Esophagus (tissue), 2 donors: ENCODE measurements around the gene NECTIN1. TPM values are rescaled to one million over a fixed set of nuclear protein-coding genes. Genes with fewer than 3 reads are reported as not detected.

ENCODE experiments used
- H3K27ac ChIP-seq, 2 donors: one replicate each; pipeline ENCODE4 v1.5.1; 2013; ENCODE audit warnings: low read depth in 2 of 2, mild to moderate bottlenecking in 2 of 2, inconsistent platforms in 1 of 2, low read length in 1 of 2, moderate library complexity in 1 of 2
- H3K27me3 ChIP-seq, 2 donors: one replicate each; pipeline ENCODE4 v1.6.1; 2013; ENCODE audit warnings: low read length in 2 of 2, control low read depth in 1 of 2, mild to moderate bottlenecking in 1 of 2; ENCODE audit not compliant: insufficient read depth in 2 of 2, control insufficient read depth in 1 of 2
- H3K36me3 ChIP-seq, 2 donors: one replicate each; pipeline ENCODE4 v1.6.1; 2013; ENCODE audit warnings: low read length in 1 of 2; ENCODE audit not compliant: control insufficient read depth in 2 of 2, insufficient read depth in 2 of 2
- H3K4me1 ChIP-seq, 2 donors: one replicate each; pipeline ENCODE4 v1.6.1; 2013; ENCODE audit warnings: low read length in 1 of 2; ENCODE audit not compliant: control insufficient read depth in 2 of 2, insufficient read depth in 2 of 2
- H3K4me3 ChIP-seq, 2 donors: one replicate each; pipeline ENCODE4 v1.5.1; 2013; ENCODE audit warnings: low read length in 2 of 2, mild to moderate bottlenecking in 2 of 2, low read depth in 1 of 2, moderate library complexity in 1 of 2
- H3K9me3 ChIP-seq, 2 donors: one replicate each; pipeline ENCODE4 v1.6.1; 2013; ENCODE audit warnings: mild to moderate bottlenecking in 2 of 2, low read depth in 1 of 2, low read length in 1 of 2, moderate library complexity in 1 of 2; ENCODE audit not compliant: control insufficient read depth in 2 of 2, insufficient read depth in 1 of 2
- WGBS, 2 donors: extraction: QIAGEN DNeasy Blood & Tissue Kit; methylation state at CpG; one replicate each; pipeline ENCODE4 v1.1.7; 2013; 5-methylcytosine and 5-hydroxymethylcytosine counted together
- polyA plus RNA-seq, 2 donors: library from polyadenylated mRNA; stranded (reverse); fragments of 200-250 nt; gene quantifications; one replicate each; pipeline ENCODE4 v1.2.3, GENCODE V29; 2013
- donor health status: healthy with polysubstance abuse.
- donor health status: Bipolar disorder and iron deficiency.

NECTIN1 gene
- polyA plus RNA-seq, 2 donors, result 79.6 to 89.9 TPM

- H3K4me3 ChIP-seq, result no peak overlapping the region
- H3K27me3 ChIP-seq, result no peaks in the 10 kb centered on the region
- no peaks in the 10 kb centered on the region for H3K9me3 ChIP-seq
- peaks cover 0 to 4% of the 10 kb centered on the region in 2 donors for H3K4me1 ChIP-seq
- H3K36me3 ChIP-seq, result no peaks in the 10 kb centered on the region
- no peak overlapping the region for H3K27ac ChIP-seq
- WGBS, 2 donors, result 85 to 86% methylated on average over 17 of the region's 17 CpGs
These were observed 106.4 kb downstream of the NECTIN1 start for GRCh38 chr11:119622454-119623143.

GRCh38 chr11:119619665-119620064 is 109.3 kb downstream of the NECTIN1 start:
- H3K27ac ChIP-seq, result no peak overlapping the region
- H3K4me1 ChIP-seq, result peaks cover 0 to 2% of the 10 kb centered on the region in 2 donors
- no peaks in the 10 kb centered on the region for H3K9me3 ChIP-seq
- H3K36me3 ChIP-seq, result no peaks in the 10 kb centered on the region
- no peak overlapping the region for H3K4me3 ChIP-seq
- no peaks in the 10 kb centered on the region for H3K27me3 ChIP-seq
- WGBS, 2 donors, result 73 to 78% methylated on average over 3 of the region's 3 CpGs

- Histone ChIP-seq H3K27me3 (no peaks in the 10 kb centered on the region), H3K27ac (no peak overlapping the region)
- 58 to 63% methylated on average over 8 of the region's 8 CpGs for whole genome bisulfite sequencing, 2 donors
These were observed 110.6 kb downstream of the NECTIN1 start for GRCh38 chr11:119618208-119618909.

GRCh38 chr11:119617340-119617713 is 111.7 kb downstream of the NECTIN1 start:
- Histone ChIP-seq H3K4me1 (peaks cover 0 to 2% of the 10 kb centered on the region in 2 donors), H3K36me3 (no peaks in the 10 kb centered on the region), H3K27ac (no peak overlapping the region), H3K4me3 (no peak overlapping the region), H3K9me3 (no peaks in the 10 kb centered on the region), H3K27me3 (no peaks in the 10 kb centered on the region)
- 73 to 77% methylated on average over 13 of the region's 13 CpGs for WGBS, 2 donors

More at GRCh38 chr11:119618208-119618909, 110.6 kb downstream of the NECTIN1 start:
- Histone ChIP-seq H3K4me1 (peaks cover 0 to 2% of the 10 kb centered on the region in 2 donors), H3K36me3 (no peaks in the 10 kb centered on the region), H3K4me3 (no peak overlapping the region), H3K9me3 (no peaks in the 10 kb centered on the region)

- 82 to 83% methylated on average over 9 of the region's 9 CpGs for WGBS, 2 donors
- Histone ChIP-seq H3K27ac (no peak overlapping the region), H3K4me3 (no peak overlapping the region), H3K36me3 (no peaks in the 10 kb centered on the region), H3K9me3 (no peaks in the 10 kb centered on the region), H3K27me3 (no peaks in the 10 kb centered on the region), H3K4me1 (peaks cover 0 to 2% of the 10 kb centered on the region in 2 donors)
These were observed 112.2 kb downstream of the NECTIN1 start for GRCh38 chr11:119616586-119617339.

- no peaks in the 10 kb centered on the region for H3K36me3 ChIP-seq
- H3K27me3 ChIP-seq, result no peaks in the 10 kb centered on the region
- no peak overlapping the region for H3K4me3 ChIP-seq
- H3K4me1 ChIP-seq, result peaks cover 0 to 2% of the 10 kb centered on the region in 2 donors
- H3K9me3 ChIP-seq, result no peaks in the 10 kb centered on the region
- peak overlapping the region; percentile 21 to 66 for H3K27ac ChIP-seq
These were observed 113.2 kb downstream of the NECTIN1 start for GRCh38 chr11:119615882-119616196.

GRCh38 chr11:119615003-119615881 is 113.8 kb downstream of the NECTIN1 start:
- Histone ChIP-seq H3K4me1 (peaks cover 0 to 2% of the 10 kb centered on the region in 2 donors), H3K27me3 (no peaks in the 10 kb centered on the region), H3K27ac (peak overlapping the region; percentile 21 to 66), H3K4me3 (no peak overlapping the region), H3K9me3 (no peaks in the 10 kb centered on the region), H3K36me3 (no peaks in the 10 kb centered on the region)
- 71 to 74% methylated on average over 9 of the region's 9 CpGs for WGBS, 2 donors

GRCh38 chr11:119614222-119615002 is 114.6 kb downstream of the NECTIN1 start:
- WGBS, 2 donors, result 92% methylated on average over 6 of the region's 6 CpGs
- Histone ChIP-seq H3K9me3 (no peaks in the 10 kb centered on the region), H3K4me3 (no peak overlapping the region), H3K27ac (no peak overlapping the region), H3K36me3 (no peaks in the 10 kb centered on the region), H3K27me3 (no peaks in the 10 kb centered on the region), H3K4me1 (peaks cover 0 to 2% of the 10 kb centered on the region in 2 donors)
